Measurements from ENCODE around the gene FAM53A.

Gene FAM53A

DNA sequence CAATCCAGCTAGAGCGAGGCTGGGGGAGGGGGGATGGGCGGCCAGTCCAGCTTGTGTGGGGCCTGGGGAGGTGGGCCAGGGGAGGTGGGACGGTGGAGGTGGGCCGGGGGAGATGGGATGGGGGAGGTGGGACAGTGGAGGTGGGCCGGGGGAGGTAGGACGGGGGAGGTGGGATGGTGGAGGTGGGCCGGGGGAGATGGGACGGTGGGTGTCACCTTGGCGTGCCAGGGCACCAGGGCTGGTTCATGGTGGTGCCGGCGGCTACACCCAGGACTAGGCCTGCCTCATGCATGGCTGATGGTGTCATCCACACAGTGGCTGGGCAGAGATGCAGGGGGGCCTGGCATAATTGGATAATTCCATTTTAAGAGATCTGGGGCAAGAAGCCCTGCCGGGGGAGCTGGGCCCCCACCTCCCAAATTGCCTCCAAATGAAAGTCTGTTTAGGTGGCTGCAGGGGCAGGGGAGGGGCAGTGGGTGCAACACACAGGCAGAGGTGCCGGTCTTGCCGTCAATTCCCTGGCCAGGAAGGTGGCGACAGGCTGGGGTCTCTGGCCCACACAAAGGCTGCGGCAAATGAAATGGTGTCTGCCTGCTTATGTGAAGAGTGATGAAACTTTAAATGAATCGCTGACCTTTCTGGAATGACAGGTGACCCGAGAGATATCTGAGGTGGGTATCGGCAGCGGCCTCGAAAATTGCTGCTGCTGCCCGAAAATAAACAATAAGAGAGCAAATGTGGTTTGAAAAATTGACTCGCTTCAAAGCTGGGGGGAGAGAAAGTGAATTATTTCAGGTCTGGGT is 82.1 kb downstream of the FAM53A start:
- no peak for DNase-seq

DNA sequence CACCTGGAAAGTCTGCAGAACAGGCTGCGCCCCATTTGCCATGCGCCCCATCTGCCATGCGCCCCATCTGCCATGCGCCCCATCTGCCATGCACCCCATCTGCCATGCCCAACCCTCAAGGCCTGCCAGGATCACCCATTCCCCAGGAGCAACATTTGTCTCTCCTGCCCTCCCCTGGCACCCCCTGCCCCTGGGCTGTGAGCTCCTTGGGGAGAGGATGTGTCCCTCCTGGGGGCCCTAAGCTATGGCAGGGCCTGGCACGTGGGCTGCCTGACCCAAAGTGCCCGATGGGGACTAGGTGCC is 82.6 kb downstream of the FAM53A start:
- DNase-seq = no peak

- DNase-seq = no peak
Measured at GRCh38 chr4:1600811-1601532, 83.1 kb downstream of the FAM53A start.

DNA sequence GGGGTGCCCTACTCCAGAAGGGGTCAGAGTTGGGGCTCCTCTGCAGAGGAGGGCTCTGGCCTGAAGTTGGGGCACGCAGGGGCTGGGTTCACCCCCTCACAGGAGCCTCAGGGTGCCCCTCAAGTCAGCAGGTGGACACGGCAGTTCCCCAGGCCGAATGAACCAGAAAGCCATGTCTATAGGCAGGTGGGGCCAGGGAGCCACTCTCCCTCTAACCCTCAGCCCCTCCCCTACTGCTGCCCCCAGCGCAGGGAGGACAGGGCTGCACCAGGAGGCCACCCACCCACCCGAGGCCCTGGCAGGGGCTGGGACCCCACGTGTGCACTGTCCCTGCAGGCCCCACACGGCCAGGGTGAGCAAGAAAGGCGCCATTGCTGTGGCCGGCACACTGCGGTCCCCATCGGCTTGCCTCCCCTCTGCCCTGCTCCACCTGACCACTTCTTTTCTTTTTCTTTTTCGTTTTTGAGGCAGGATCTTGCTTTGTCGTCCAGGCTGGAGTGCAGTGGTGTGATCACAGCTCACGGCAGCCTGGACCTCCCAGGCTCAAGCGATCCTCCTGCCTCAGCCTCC is 83.8 kb downstream of the FAM53A start:
- no peak for DNase-seq

DNA sequence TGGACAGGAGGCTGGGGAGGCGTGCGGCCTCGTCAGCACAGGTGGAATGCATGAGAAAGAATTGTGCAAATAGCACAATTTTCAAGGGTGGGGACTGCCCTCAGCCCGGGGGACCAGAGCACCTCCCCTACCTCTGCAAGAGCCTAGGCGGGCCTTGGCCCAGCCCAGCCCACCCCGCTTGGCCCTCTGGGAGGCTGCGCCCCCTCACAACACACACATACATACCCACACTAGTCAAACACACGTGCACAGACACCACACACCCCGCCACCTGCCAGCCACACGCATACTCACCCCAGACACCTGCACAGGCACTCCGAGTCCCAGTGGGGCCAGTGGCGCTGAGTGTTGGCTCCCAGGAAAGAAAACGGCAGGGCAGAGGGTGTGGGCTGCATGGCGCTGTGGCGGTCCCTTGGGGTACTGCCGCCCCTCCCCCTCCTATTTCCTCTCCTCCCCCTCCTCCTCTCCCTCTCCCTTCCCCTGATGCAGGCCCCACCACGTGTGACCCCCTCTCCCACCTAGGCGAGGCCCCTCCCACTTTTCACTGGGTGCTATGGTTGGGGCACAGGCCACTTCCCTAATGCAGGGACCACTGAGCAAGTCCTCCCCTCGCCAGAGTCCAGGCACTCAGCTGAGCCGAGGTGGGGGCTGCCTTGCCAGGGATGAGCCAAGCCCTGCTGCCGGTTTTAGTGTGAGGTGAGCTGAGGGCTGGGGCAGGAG is 84.5 kb downstream of the FAM53A start:
- no peak for DNase-seq

GRCh38 chr4:1599026-1599481 is 85.1 kb downstream of the FAM53A start:
- DNase-seq = no peak

- no peak for DNase-seq
Measured at GRCh38 chr4:1598206-1599025, 85.7 kb downstream of the FAM53A start.

- no peak for DNase-seq
Measured at GRCh38 chr4:1597021-1597931, 86.8 kb downstream of the FAM53A start.

GRCh38 chr4:1596393-1596792 is 87.7 kb downstream of the FAM53A start:
- no peak for DNase-seq

DNA sequence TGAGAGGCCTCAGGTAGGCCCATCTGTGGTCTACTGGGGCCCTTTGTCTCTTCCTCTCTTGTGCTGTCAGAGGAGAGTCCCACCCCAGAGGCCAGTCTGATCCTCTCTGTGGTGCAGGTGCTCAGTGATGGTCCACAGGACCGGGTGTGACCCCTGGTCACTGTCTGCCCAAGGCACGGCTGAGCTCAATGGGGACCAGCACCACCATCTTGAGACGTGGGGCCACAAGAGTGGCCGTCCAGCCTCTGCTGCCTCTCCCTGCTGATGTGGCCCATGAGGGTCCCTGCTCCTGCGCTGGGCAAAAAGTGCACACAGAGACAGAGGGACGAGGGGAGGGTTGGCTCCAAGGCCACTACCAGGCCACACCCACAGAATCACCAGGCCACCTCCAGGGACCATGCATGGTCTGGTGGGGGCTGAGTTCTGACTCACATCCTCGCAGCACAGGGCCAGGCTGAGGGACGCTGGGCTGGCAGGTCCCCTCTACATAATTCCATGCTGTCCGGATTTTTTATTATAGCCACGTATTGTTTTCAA is 88.3 kb downstream of the FAM53A start:
- no peak for DNase-seq

GRCh38 chr4:1594871-1595788 is 89.0 kb downstream of the FAM53A start:
- DNase-seq = no peak

GRCh38 chr4:1593881-1594345 is 90.2 kb downstream of the FAM53A start:
- no peak for DNase-seq

- DNase-seq = no peak
Measured at GRCh38 chr4:1593458-1593857, 90.7 kb downstream of the FAM53A start.

GRCh38 chr4:1592709-1593417 is 91.2 kb downstream of the FAM53A start:
- DNase-seq = no peak

GRCh38 chr4:1592068-1592708 is 91.9 kb downstream of the FAM53A start:
- no peak for DNase-seq

DNA sequence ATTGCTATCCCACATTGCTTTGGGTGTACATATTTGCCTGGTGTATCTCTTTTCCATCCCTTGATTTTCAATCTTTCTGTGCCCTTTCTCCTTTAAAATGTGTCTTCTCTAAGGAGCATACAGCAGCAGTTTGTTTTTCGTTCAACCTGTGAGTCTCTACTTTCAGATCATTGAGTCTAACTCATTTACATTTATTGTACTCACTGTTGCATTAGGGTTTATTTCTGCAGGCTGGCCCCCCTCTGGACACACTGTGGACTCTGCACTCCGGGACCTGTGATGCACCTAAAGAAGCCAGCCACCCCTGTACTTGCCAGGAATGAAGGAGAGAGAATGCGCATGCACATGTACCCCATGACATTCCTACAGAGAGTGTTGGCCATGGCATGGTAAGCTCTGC is 93.0 kb downstream of the FAM53A start:
- DNase-seq = no peak

GRCh38 chr4:1590244-1590643 is 93.9 kb downstream of the FAM53A start:
- no peak for DNase-seq

Measured in CD4-positive, alpha-beta T cell treated with Interleukin-17A for 1 hour (primary cell).